HL-60 (cell line): ENCODE data around the gene CASKIN2.

Experiments
- CTCF ChIP-seq: IDR thresholded peaks from one replicate; pipeline ENCODE4 v1.5.1; 2011; ENCODE audit warnings: low read length, control low read depth, inconsistent platforms; ENCODE audit not compliant: insufficient read depth
- POLR2AphosphoS5 ChIP-seq: IDR thresholded peaks from 2 replicates; pipeline ENCODE4 v1.6.1; 2012; ENCODE audit warnings: low read depth
- REST ChIP-seq: IDR thresholded peaks from 2 replicates; pipeline ENCODE4 v1.6.1; 2012; ENCODE audit warnings: low read depth; ENCODE audit not compliant: insufficient replicate concordance
- SPI1 ChIP-seq: IDR thresholded peaks from 2 replicates; pipeline ENCODE4 v1.6.1; 2012; ENCODE audit warnings: low read depth, mild to moderate bottlenecking, borderline replicate concordance

GRCh38 chr17:75530837-75531720, 15.7 kb upstream of the CASKIN2 start:
- TF ChIP-seq POLR2AphosphoS5 (no peak), SPI1 (no peak), CTCF (no peak), REST (no peak)
